GM21723 (cell line): Measurements from ENCODE around the gene NPC1.
"Not testable (repeated sequence)": the region's sequence is repeated elsewhere in the genome, so short reads cannot be mapped to it uniquely, and the experiment has no call there.

Experiments
- ATAC-seq: cut with Tn5 transposase; IDR thresholded peaks from one replicate; pipeline ENCODE4 v1.9.1; 2021; ENCODE audit warnings: mild to moderate bottlenecking, moderate library complexity; ENCODE audit not compliant: unreplicated experiment

NPC1 gene

GRCh38 chr18:23494992-23495391 lies 91.3 kb downstream of the NPC1 start:
- ATAC-seq, result no peak

GRCh38 chr18:23493654-23494053 lies 92.7 kb downstream of the NPC1 start:
- no peak for ATAC-seq

GRCh38 chr18:23489586-23489985 lies 96.7 kb downstream of the NPC1 start:
- ATAC-seq, result not testable (repeated sequence)

GRCh38 chr18:23487738-23488570 lies 98.4 kb downstream of the NPC1 start:
- peak; percentile 80 for ATAC-seq

GRCh38 chr18:23485386-23485785 lies 100.9 kb downstream of the NPC1 start:
- ATAC-seq, result no peak

- ATAC-seq, result no peak
Measured at GRCh38 chr18:23484561-23485182, 101.6 kb downstream of the NPC1 start.
